ENCODE measurements around the gene ARID1B. TPM values are rescaled to one million over a fixed set of nuclear protein-coding genes. Genes with fewer than 3 reads are reported as not detected.
A peak's percentile ranks its signal among the peaks of the same experiment; 100 is the strongest.

Gene ARID1B
- total RNA-seq, 2 experiments from 2014 or later, result 42.5 to 43.2 TPM

GRCh38 chr6:156852858-156853216 lies 75.7 kb downstream of the ARID1B start:
- no peaks in the 10 kb centered on the region for H3K9me3 Mint-ChIP-seq
- H3K4me3 Mint-ChIP-seq, result no peak overlapping the region
- H3K36me3 Mint-ChIP-seq (ENCODE audit: low read depth), result peaks cover under 1% of the 10 kb centered on the region
- peaks cover 83% of the 10 kb centered on the region for H3K4me1 Mint-ChIP-seq (ENCODE audit: low read depth)
- intact Hi-C loops (cut with micrococcal nuclease), result loop anchor here (10.0 kb wide), 1 partner anchor 458 kb away; no protein-coding TSS in a partner anchor
- H3K27ac Mint-ChIP-seq, result no peak overlapping the region
- CTCF ChIA-PET, result interaction anchor here (0.6 to 0.8 kb wide), 2 partner anchors 167 to 1279 kb away, joined by 3 to 9 read pairs; no protein-coding TSS in a partner anchor
- no peaks in the 10 kb centered on the region for H3K27me3 Mint-ChIP-seq (ENCODE audit: low read depth)
- DNase-seq, result no peak

- DNase-seq, result no peak
- H3K36me3 Mint-ChIP-seq (ENCODE audit: low read depth), result peaks cover 3% of the 10 kb centered on the region
- no peaks in the 10 kb centered on the region for H3K27me3 Mint-ChIP-seq (ENCODE audit: low read depth)
- CTCF ChIA-PET, result interaction anchor here (0.6 to 0.7 kb wide), 2 partner anchors 28 kb away, joined by 3 to 4 read pairs; no protein-coding TSS in a partner anchor
- intact Hi-C loops (cut with micrococcal nuclease), result loop anchor here (10.0 kb wide), 1 partner anchor 459 kb away; no protein-coding TSS in a partner anchor
- H3K9me3 Mint-ChIP-seq, result no peaks in the 10 kb centered on the region
- H3K4me1 Mint-ChIP-seq (ENCODE audit: low read depth), result peaks cover 79% of the 10 kb centered on the region
- no peak overlapping the region for H3K27ac Mint-ChIP-seq
- no peak overlapping the region for H3K4me3 Mint-ChIP-seq
Measured at GRCh38 chr6:156853733-156854132, 76.6 kb downstream of the ARID1B start.

GRCh38 chr6:156854466-156855161 lies 77.4 kb downstream of the ARID1B start:
- H3K27ac Mint-ChIP-seq, result no peak overlapping the region
- CTCF ChIA-PET, result interaction anchor here (0.7 kb wide), 1 partner anchor 29 kb away, joined by 3 read pairs; no protein-coding TSS in a partner anchor
- intact Hi-C loops (cut with micrococcal nuclease), result loop anchor here (5.0 to 10.0 kb wide), 3 partner anchors 157 to 573 kb away; no protein-coding TSS in a partner anchor
- no peak for DNase-seq
- peaks cover 3% of the 10 kb centered on the region for H3K36me3 Mint-ChIP-seq (ENCODE audit: low read depth)
- no peak overlapping the region for H3K4me3 Mint-ChIP-seq
- peaks cover 79% of the 10 kb centered on the region for H3K4me1 Mint-ChIP-seq (ENCODE audit: low read depth)
- H3K27me3 Mint-ChIP-seq (ENCODE audit: low read depth), result no peaks in the 10 kb centered on the region
- no peaks in the 10 kb centered on the region for H3K9me3 Mint-ChIP-seq

GRCh38 chr6:156857573-156857972 lies 80.4 kb downstream of the ARID1B start:
- Mint-ChIP-seq H3K36me3 (ENCODE audit: low read depth) (peaks cover 3% of the 10 kb centered on the region), H3K9me3 (no peaks in the 10 kb centered on the region), H3K27me3 (ENCODE audit: low read depth) (no peaks in the 10 kb centered on the region), H3K4me1 (ENCODE audit: low read depth) (peaks cover 77% of the 10 kb centered on the region), H3K27ac (peak overlapping the region; percentile 89), H3K4me3 (no peak overlapping the region)
- intact Hi-C loops (cut with micrococcal nuclease), result loop anchor here (1.0 to 10.0 kb wide), 9 partner anchors 66 to 570 kb away; no protein-coding TSS in a partner anchor
- CTCF ChIA-PET, result interaction anchor here (1.1 kb wide), 1 partner anchor 50 kb away, joined by 3 read pairs; no protein-coding TSS in a partner anchor
- peak; percentile 57 for DNase-seq

- no peak overlapping the region for H3K4me3 Mint-ChIP-seq
- peaks cover 3% of the 10 kb centered on the region for H3K36me3 Mint-ChIP-seq (ENCODE audit: low read depth)
- intact Hi-C loops (cut with micrococcal nuclease), result loop anchor here (5.0 to 10.0 kb wide), 3 partner anchors 162 to 568 kb away; no protein-coding TSS in a partner anchor
- no peaks in the 10 kb centered on the region for H3K27me3 Mint-ChIP-seq (ENCODE audit: low read depth)
- no peaks in the 10 kb centered on the region for H3K9me3 Mint-ChIP-seq
- no peak overlapping the region for H3K27ac Mint-ChIP-seq
- CTCF ChIA-PET, result no interaction called here
- peaks cover 74% of the 10 kb centered on the region for H3K4me1 Mint-ChIP-seq (ENCODE audit: low read depth)
- no peak for DNase-seq
Measured at GRCh38 chr6:156859686-156860085, 82.5 kb downstream of the ARID1B start.

- CTCF ChIA-PET, result no interaction called here
- H3K9me3 Mint-ChIP-seq, result no peaks in the 10 kb centered on the region
- no peaks in the 10 kb centered on the region for H3K27me3 Mint-ChIP-seq (ENCODE audit: low read depth)
- peak overlapping the region; percentile 67 for H3K27ac Mint-ChIP-seq
- intact Hi-C loops (cut with micrococcal nuclease), result no loop called here
- H3K4me3 Mint-ChIP-seq, result no peak overlapping the region
- H3K4me1 Mint-ChIP-seq (ENCODE audit: low read depth), result peaks cover 77% of the 10 kb centered on the region
- DNase-seq, result peak; percentile 72
- peaks cover 8% of the 10 kb centered on the region for H3K36me3 Mint-ChIP-seq (ENCODE audit: low read depth)
Measured at GRCh38 chr6:156862711-156863110, 85.5 kb downstream of the ARID1B start.

- Mint-ChIP-seq H3K9me3 (no peaks in the 10 kb centered on the region), H3K4me1 (ENCODE audit: low read depth) (peaks cover 78% of the 10 kb centered on the region), H3K27me3 (ENCODE audit: low read depth) (no peaks in the 10 kb centered on the region), H3K36me3 (ENCODE audit: low read depth) (peaks cover 5% of the 10 kb centered on the region), H3K4me3 (no peak overlapping the region), H3K27ac (no peak overlapping the region)
- intact Hi-C loops (cut with micrococcal nuclease), result no loop called here
- CTCF ChIA-PET, result no interaction called here
- no peak for DNase-seq
Measured at GRCh38 chr6:156863504-156863903, 86.3 kb downstream of the ARID1B start.

- Mint-ChIP-seq H3K4me1 (ENCODE audit: low read depth) (peaks cover 71% of the 10 kb centered on the region), H3K27ac (no peak overlapping the region), H3K9me3 (no peaks in the 10 kb centered on the region), H3K4me3 (no peak overlapping the region), H3K36me3 (ENCODE audit: low read depth) (peaks cover 5% of the 10 kb centered on the region), H3K27me3 (ENCODE audit: low read depth) (no peaks in the 10 kb centered on the region)
- intact Hi-C loops (cut with micrococcal nuclease), result no loop called here
- DNase-seq, result no peak
- CTCF ChIA-PET, result no interaction called here
Measured at GRCh38 chr6:156864557-156864956, 87.4 kb downstream of the ARID1B start.

- Mint-ChIP-seq H3K36me3 (ENCODE audit: low read depth) (peaks cover 5% of the 10 kb centered on the region), H3K4me3 (no peak overlapping the region), H3K4me1 (ENCODE audit: low read depth) (peaks cover 66% of the 10 kb centered on the region), H3K27me3 (ENCODE audit: low read depth) (no peaks in the 10 kb centered on the region), H3K27ac (no peak overlapping the region), H3K9me3 (no peaks in the 10 kb centered on the region)
- intact Hi-C loops (cut with micrococcal nuclease), result no loop called here
- DNase-seq, result no peak
- CTCF ChIA-PET, result interaction anchor here (0.7 kb wide), 1 partner anchor 74 kb away, joined by 3 read pairs; no protein-coding TSS in a partner anchor
Measured at GRCh38 chr6:156865019-156865629, 87.9 kb downstream of the ARID1B start.

- H3K4me1 Mint-ChIP-seq (ENCODE audit: low read depth), result peaks cover 67% of the 10 kb centered on the region
- H3K27ac Mint-ChIP-seq, result peak overlapping the region; percentile 17
- CTCF ChIA-PET, result interaction anchor here (0.5 kb wide), 1 partner anchor 43 kb away, joined by 3 read pairs; no protein-coding TSS in a partner anchor
- no peaks in the 10 kb centered on the region for H3K27me3 Mint-ChIP-seq (ENCODE audit: low read depth)
- H3K4me3 Mint-ChIP-seq, result no peak overlapping the region
- intact Hi-C loops (cut with micrococcal nuclease), result loop anchor here (1.0 kb wide), 1 partner anchor 302 kb away; no protein-coding TSS in a partner anchor
- peaks cover 5% of the 10 kb centered on the region for H3K36me3 Mint-ChIP-seq (ENCODE audit: low read depth)
- DNase-seq, result peak; percentile 57
- no peaks in the 10 kb centered on the region for H3K9me3 Mint-ChIP-seq
Measured at GRCh38 chr6:156866220-156867015, 89.2 kb downstream of the ARID1B start.

GRCh38 chr6:156867121-156867520 lies 89.9 kb downstream of the ARID1B start:
- CTCF ChIA-PET, result interaction anchor here (0.5 to 1.0 kb wide), 2 partner anchors 44 to 47 kb away, joined by 3 read pairs; no protein-coding TSS in a partner anchor
- no peak overlapping the region for H3K4me3 Mint-ChIP-seq

GRCh38 chr6:156868385-156868784 lies 91.2 kb downstream of the ARID1B start:
- Mint-ChIP-seq H3K36me3 (ENCODE audit: low read depth) (peaks cover 6% of the 10 kb centered on the region), H3K27ac (no peak overlapping the region), H3K27me3 (ENCODE audit: low read depth) (no peaks in the 10 kb centered on the region), H3K9me3 (no peaks in the 10 kb centered on the region), H3K4me3 (no peak overlapping the region), H3K4me1 (ENCODE audit: low read depth) (peaks cover 53% of the 10 kb centered on the region)
- no peak for DNase-seq
- intact Hi-C loops (cut with micrococcal nuclease), result no loop called here
- CTCF ChIA-PET, result no interaction called here

More at GRCh38 chr6:156867121-156867520, 89.9 kb downstream of the ARID1B start:
- no peak for DNase-seq
- Mint-ChIP-seq H3K4me1 (ENCODE audit: low read depth) (peaks cover 61% of the 10 kb centered on the region), H3K9me3 (no peaks in the 10 kb centered on the region), H3K27me3 (ENCODE audit: low read depth) (no peaks in the 10 kb centered on the region), H3K36me3 (ENCODE audit: low read depth) (peaks cover 5% of the 10 kb centered on the region), H3K27ac (peak overlapping the region; percentile 27)
- intact Hi-C loops (cut with micrococcal nuclease), result no loop called here

Measured in activated naive CD4-positive, alpha-beta T cell treated with anti-CD3 and anti-CD28 coated beads for 36 hours (primary cell).